Sciatic nerve (tissue), 2 donors: ENCODE data around the gene CLIC4. TPM values are rescaled to one million over a fixed set of nuclear protein-coding genes. Genes with fewer than 3 reads are reported as not detected.
A peak's percentile ranks its signal among the peaks of the same experiment; 100 is the strongest.

Source experiments
- ATAC-seq: fragments of 200-7000 bp; cut with Tn5 transposase; one replicate; pipeline ENCODE4 v1.9.1; 2020; ENCODE audit warnings: mild to moderate bottlenecking, moderate library complexity
- DNase-seq: peaks from one replicate; pipeline ENCODE4 v3.0.0-alpha.2; 2020; ENCODE audit warnings: low spot score
- intact Hi-C: fragments of 100-400 bp; cut with DNase I; formaldehyde crosslinking; loops from one replicate; pipeline ENCODE4 v1.14.2; 2022
- total RNA-seq: library from RNA; stranded (reverse); fragmentation: NEBNext Ultra II Directional; extraction: Animal tissue kit (Norgen Biotek cat#: 25700); gene quantifications from one replicate; pipeline ENCODE4 v1.2.1, GENCODE V29; 2021
- donor health status: DM: no; HTN: no; CAD: no.
- donor health status: DM: no; HTN: no; CAD: no.

The CLIC4 gene
- total RNA-seq, 1 donor from 2014 or later = 387 TPM

GRCh38 chr1:24864370-24864777, 119.1 kb downstream of the CLIC4 start:
- ATAC-seq (no peak), DNase-seq (no peak)
- intact Hi-C loops = loop anchor here (10.0 kb wide), 1 partner anchor 350 kb away; no protein-coding TSS in a partner anchor

DNA sequence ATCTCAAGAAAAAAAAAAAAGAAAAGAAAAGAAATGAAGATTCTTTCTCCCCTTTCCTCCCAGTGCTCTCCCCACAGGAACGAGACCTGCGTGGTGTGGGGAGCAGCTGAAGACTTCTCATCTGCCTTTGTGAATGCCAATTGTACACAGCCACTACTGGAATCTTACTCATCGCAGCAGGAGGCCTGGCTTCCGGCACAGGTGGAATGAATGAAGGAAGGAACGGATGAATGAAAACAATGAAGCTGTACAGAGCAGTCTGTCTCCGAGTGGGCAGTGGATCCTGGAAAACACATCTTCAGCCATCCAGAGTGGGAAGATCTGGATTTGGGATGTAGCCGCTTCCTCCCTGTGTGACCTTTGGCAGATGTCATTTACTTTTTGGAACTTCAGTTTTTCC, 119.9 kb downstream of the CLIC4 start:
- ATAC-seq = no peak
- intact Hi-C loops = loop anchor here (10.0 kb wide), 1 partner anchor 350 kb away; no protein-coding TSS in a partner anchor
- no peak for DNase-seq

- ATAC-seq (no peak), DNase-seq (no peak)
- intact Hi-C loops = loop anchor here (10.0 kb wide), 1 partner anchor 349 kb away; no protein-coding TSS in a partner anchor
Measured at GRCh38 chr1:24865587-24865986, 120.3 kb downstream of the CLIC4 start.

DNA sequence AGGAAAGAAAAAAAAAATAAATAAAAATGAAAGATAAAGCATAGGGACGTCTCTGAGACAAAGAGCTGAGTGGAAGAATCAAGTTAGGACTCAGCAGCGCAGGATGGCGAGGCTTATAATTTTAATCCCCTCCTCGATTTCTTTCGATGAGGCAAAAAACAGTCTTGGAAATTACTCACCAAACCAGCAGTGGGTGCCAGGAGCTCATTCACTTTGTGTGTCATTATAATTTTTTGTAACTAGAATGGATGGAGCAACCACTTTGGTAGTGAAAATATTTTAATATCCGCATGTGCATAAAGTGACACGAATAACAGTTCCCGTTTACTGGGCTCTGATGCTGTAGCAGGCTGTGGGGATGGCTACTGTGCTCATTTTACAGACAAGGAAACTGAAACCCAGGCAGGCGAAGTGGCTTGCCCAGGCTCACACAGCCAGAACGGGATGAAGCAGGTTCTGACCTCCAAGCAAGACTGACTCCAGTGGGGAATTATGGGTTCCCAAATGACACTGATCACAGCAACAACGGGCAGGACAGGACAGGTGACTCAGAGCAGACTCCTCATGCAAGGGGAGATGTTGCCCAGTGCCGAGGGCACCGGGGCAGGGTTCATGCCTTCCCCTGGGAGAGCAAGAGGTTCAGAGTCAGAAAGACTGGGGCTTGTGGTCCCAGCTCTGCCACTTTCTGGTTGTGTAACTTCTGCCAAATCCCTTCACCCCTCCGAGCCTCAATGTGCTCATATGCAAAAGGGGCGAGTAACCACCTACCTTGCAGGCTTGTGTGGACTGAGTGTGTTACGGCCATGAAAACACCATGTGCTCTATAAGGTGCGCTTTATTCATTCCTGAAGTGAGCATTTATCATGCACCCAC, 121.2 kb downstream of the CLIC4 start:
- no peak for ATAC-seq
- intact Hi-C loops = loop anchor here (10.0 kb wide), 1 partner anchor 348 kb away; no protein-coding TSS in a partner anchor
- no peak for DNase-seq

GRCh38 chr1:24867084-24867870, 122.0 kb downstream of the CLIC4 start:
- intact Hi-C loops = loop anchor here (10.0 kb wide), 1 partner anchor 348 kb away; no protein-coding TSS in a partner anchor
- DNase-seq (no peak), ATAC-seq (no peak)

- DNase-seq (no peak), ATAC-seq (no peak)
- intact Hi-C loops = loop anchor here (10.0 kb wide), 1 partner anchor 347 kb away; no protein-coding TSS in a partner anchor
Measured at GRCh38 chr1:24868016-24868875, 123.0 kb downstream of the CLIC4 start.

- intact Hi-C loops = no loop called here
- ATAC-seq = no peak
- no peak for DNase-seq
Measured at GRCh38 chr1:24870551-24871195, 125.4 kb downstream of the CLIC4 start.

GRCh38 chr1:24871306-24871901, 126.2 kb downstream of the CLIC4 start:
- intact Hi-C loops = no loop called here
- no peak for DNase-seq
- ATAC-seq = no peak

GRCh38 chr1:24872061-24872850, 127.0 kb downstream of the CLIC4 start:
- intact Hi-C loops = no loop called here
- DNase-seq = no peak

GRCh38 chr1:24873148-24873547, 127.9 kb downstream of the CLIC4 start:
- intact Hi-C loops = no loop called here
- ATAC-seq (no peak), DNase-seq (no peak)

More at GRCh38 chr1:24872061-24872850, 127.0 kb downstream of the CLIC4 start:
- peak; percentile 76 for ATAC-seq

DNA sequence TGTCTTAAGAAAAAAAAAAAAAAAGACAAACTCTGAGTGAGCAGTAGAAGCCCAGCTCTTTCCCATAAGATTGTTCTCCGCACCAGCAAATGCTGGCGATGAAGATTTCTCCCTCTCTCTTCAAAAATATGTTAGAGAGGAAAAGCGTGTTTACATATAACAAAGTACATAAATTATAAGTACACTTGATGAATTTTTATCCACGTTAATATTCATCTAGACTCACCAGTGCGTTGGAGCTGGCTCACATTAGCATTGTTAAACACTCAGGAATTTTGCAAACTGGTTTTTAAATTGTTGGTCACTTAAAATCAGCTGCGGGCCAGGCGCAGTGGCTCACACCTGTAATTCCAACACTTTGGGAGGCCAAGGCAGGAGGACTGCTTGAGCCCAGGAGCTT, 128.8 kb downstream of the CLIC4 start:
- intact Hi-C loops = no loop called here
- no peak for DNase-seq
- ATAC-seq = no peak

DNA sequence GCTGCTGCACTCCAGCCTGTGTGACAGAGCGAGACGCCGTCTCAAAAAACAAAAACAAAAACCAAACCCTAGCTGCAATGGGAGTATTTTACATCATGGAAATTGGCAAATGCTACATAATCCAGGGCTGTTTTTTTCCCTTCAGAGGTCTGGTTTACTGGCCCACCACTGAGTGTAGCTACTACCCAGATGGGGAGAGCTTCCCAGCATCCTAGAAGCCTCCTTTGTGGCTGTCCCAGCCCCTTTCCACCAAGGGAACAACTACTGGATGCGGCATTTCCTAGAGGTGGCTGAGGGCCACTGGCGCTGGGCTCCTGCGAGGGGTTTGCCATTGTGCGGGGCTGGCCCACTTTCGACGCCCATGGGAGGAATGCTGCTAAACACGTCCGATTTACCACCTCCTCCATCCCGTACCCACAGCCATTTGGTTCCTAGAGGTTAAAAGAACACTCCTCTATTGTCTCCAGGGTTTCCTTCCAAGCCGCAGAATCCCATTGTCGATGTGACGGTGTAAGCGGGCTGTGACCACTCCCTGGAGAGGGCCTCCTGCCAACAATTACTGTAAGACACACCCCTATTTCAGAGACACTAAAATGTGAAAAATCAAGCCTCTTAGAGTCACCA, 129.5 kb downstream of the CLIC4 start:
- no peak for ATAC-seq
- DNase-seq = no peak
- intact Hi-C loops = no loop called here

DNA sequence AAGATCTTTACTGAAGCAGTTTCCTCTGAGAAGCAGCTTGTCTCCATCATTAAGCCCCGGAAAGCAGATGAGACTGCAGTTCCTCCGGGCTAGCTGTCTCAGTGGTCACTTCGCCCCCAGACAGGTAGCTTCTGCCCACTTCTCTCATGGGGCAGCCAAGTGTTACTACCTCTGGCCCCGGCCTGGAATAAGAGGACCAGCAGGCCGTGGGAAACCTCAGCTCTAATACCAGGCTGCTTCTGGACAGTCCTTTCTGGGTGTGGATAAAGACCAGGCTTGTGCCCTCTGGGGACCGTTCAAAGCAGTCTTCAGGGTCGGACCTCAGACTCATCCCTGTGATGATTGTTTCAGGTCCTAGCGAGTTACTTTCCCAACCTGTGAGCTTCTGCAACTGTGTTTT, 130.0 kb downstream of the CLIC4 start:
- DNase-seq (no peak), ATAC-seq (no peak)
- intact Hi-C loops = no loop called here

DNA sequence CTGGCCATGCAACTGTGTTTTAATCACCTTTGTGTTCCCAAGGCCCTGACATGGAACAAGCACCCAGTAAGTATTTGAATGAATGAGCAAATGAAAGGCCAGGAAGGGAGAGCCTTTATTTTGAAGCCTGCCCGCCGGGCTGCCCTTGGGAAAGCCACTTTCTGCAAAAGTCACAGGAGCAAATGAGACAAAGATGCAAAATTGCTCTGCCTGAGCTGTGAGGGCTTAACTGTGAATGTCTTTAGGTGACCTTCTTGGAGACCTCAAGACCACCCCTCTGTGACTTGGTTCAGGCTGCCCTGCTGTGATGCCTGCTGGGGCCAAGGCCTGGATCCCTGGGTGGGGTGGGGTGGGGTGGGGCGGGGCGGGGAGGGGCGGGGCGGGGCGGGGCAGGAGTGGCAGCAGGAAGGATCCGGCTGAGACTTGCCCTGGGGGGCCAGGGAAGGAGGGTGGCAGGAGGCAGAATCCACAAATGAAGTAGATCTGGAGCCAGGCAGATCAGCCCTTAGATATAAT, 130.8 kb downstream of the CLIC4 start:
- ATAC-seq (no peak), DNase-seq (no peak)
- intact Hi-C loops = no loop called here

DNA sequence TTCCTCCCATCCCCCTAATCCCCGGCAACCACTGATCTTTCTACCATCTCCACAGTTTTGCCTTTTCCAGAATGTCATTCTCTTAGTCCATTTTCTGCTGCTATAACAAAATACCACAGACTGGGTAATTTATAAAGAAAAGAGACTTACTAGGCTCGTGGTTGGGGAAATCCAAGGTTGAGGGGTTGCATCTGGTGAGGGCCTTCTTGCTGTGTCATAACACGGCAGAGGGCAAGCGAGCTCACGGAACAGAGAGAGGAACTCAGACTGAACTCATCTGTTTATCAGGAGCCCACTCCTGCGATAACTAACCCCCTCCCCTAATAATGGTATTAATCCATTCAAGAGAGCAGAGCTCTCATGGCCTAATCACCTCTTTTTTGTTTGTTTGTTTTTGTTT, 132.8 kb downstream of the CLIC4 start:
- ATAC-seq (no peak), DNase-seq (no peak)
- intact Hi-C loops = no loop called here
